ENCODE results near the gene RNF10. TPM values are rescaled to one million over a fixed set of nuclear protein-coding genes. Genes with fewer than 3 reads are reported as not detected.
A peak's percentile ranks its signal among the peaks of the same experiment; 100 is the strongest.

The RNF10 gene
- total RNA-seq, 1 donor from 2014 or later, result 294 TPM

- intact Hi-C loops (cut with DNase I), result no loop called here
- ATAC-seq, result peak; percentile 74
- no peak for DNase-seq (ENCODE audit: missing footprints)
These were observed 20.5 kb downstream of the RNF10 start for GRCh38 chr12:120554678-120555077.

GRCh38 chr12:120557589-120557988 lies 23.4 kb downstream of the RNF10 start:
- DNase-seq (ENCODE audit: missing footprints), result no peak
- ATAC-seq, result no peak
- intact Hi-C loops (cut with DNase I), result no loop called here

GRCh38 chr12:120562906-120563305 lies 28.8 kb downstream of the RNF10 start:
- no peak for DNase-seq (ENCODE audit: missing footprints)
- ATAC-seq, result peak; percentile 87
- intact Hi-C loops (cut with DNase I), result loop anchor here (10.0 kb wide), 1 partner anchor 1002 kb away; no protein-coding TSS in a partner anchor

GRCh38 chr12:120563495-120563894 lies 29.3 kb downstream of the RNF10 start:
- DNase-seq (ENCODE audit: missing footprints) (no peak), ATAC-seq (peak; percentile 20)
- intact Hi-C loops (cut with DNase I), result loop anchor here (10.0 kb wide), 1 partner anchor 1001 kb away; no protein-coding TSS in a partner anchor

GRCh38 chr12:120571299-120571698 lies 37.1 kb downstream of the RNF10 start:
- intact Hi-C loops (cut with DNase I), result no loop called here
- ATAC-seq (no peak), DNase-seq (ENCODE audit: missing footprints) (no peak)

- no peak for DNase-seq (ENCODE audit: missing footprints)
- intact Hi-C loops (cut with DNase I), result no loop called here
- ATAC-seq, result peak; percentile 51
These were observed 39.4 kb downstream of the RNF10 start for GRCh38 chr12:120573560-120573959.

- ATAC-seq (no peak), DNase-seq (ENCODE audit: missing footprints) (no peak)
- intact Hi-C loops (cut with DNase I), result no loop called here
These were observed 40.0 kb downstream of the RNF10 start for GRCh38 chr12:120574106-120574505.

GRCh38 chr12:120579179-120579578 lies 45.0 kb downstream of the RNF10 start:
- ATAC-seq, result no peak
- no peak for DNase-seq (ENCODE audit: missing footprints)
- intact Hi-C loops (cut with DNase I), result no loop called here

GRCh38 chr12:120580787-120581723 lies 46.9 kb downstream of the RNF10 start, which contains the start of gene POP5:
POP5 (minus strand) TSS chr12:120581402; CDS start chr12:120581362, 40 bp downstream.
- intact Hi-C loops (cut with DNase I), result loop anchor here (2.0 to 5.0 kb wide), 2 partner anchors 52 to 516 kb away; partner anchors contain the start of gene COQ5
- ATAC-seq (peak; percentile 95), DNase-seq (ENCODE audit: missing footprints) (peak; percentile 98)

GRCh38 chr12:120581998-120582397 lies 47.8 kb downstream of the RNF10 start:
- DNase-seq (ENCODE audit: missing footprints) (no peak), ATAC-seq (no peak)
- intact Hi-C loops (cut with DNase I), result loop anchor here (2.0 to 5.0 kb wide), 5 partner anchors 53 to 515 kb away; partner anchors contain the start of gene COQ5

- intact Hi-C loops (cut with DNase I), result loop anchor here (1.0 to 5.0 kb wide), 5 partner anchors 65 to 514 kb away; no protein-coding TSS in a partner anchor
- peak; percentile 82 for DNase-seq (ENCODE audit: missing footprints)
These were observed 49.4 kb downstream of the RNF10 start for GRCh38 chr12:120583478-120584030.

GRCh38 chr12:120584343-120585149 lies 50.4 kb downstream of the RNF10 start:
- DNase-seq (ENCODE audit: missing footprints), result peak; percentile 82
- intact Hi-C loops (cut with DNase I), result loop anchor here (5.0 kb wide), 1 partner anchor 513 kb away; no protein-coding TSS in a partner anchor
- peak; percentile 31 for ATAC-seq

More at GRCh38 chr12:120583478-120584030, 49.4 kb downstream of the RNF10 start:
- peak; percentile 43 for ATAC-seq

GRCh38 chr12:120586206-120586605 lies 52.0 kb downstream of the RNF10 start:
- intact Hi-C loops (cut with DNase I), result no loop called here
- no peak for DNase-seq (ENCODE audit: missing footprints)
- ATAC-seq, result no peak

- intact Hi-C loops (cut with DNase I), result no loop called here
- ATAC-seq (no peak), DNase-seq (ENCODE audit: missing footprints) (no peak)
These were observed 52.7 kb downstream of the RNF10 start for GRCh38 chr12:120586860-120587259.

GRCh38 chr12:120588371-120588770 lies 54.2 kb downstream of the RNF10 start:
- no peak for DNase-seq (ENCODE audit: missing footprints)
- intact Hi-C loops (cut with DNase I), result no loop called here
- ATAC-seq, result no peak

- intact Hi-C loops (cut with DNase I), result no loop called here
- peak; percentile 87 for DNase-seq (ENCODE audit: missing footprints)
- ATAC-seq, result peak; percentile 89
These were observed 55.1 kb downstream of the RNF10 start for GRCh38 chr12:120588948-120589930.

- no peak for DNase-seq (ENCODE audit: missing footprints)
- no peak for ATAC-seq
- intact Hi-C loops (cut with DNase I), result no loop called here
These were observed 56.7 kb downstream of the RNF10 start for GRCh38 chr12:120590741-120591407.

Data from Right ventricle myocardium inferior (tissue), 1 donor.